Measurements from ENCODE around the gene MISP. TPM values are rescaled to one million over a fixed set of nuclear protein-coding genes. Genes with fewer than 3 reads are reported as not detected.
"Not testable (repeated sequence)": the region's sequence is repeated elsewhere in the genome, so short reads cannot be mapped to it uniquely, and the experiment has no call there.

MISP gene, protein sequence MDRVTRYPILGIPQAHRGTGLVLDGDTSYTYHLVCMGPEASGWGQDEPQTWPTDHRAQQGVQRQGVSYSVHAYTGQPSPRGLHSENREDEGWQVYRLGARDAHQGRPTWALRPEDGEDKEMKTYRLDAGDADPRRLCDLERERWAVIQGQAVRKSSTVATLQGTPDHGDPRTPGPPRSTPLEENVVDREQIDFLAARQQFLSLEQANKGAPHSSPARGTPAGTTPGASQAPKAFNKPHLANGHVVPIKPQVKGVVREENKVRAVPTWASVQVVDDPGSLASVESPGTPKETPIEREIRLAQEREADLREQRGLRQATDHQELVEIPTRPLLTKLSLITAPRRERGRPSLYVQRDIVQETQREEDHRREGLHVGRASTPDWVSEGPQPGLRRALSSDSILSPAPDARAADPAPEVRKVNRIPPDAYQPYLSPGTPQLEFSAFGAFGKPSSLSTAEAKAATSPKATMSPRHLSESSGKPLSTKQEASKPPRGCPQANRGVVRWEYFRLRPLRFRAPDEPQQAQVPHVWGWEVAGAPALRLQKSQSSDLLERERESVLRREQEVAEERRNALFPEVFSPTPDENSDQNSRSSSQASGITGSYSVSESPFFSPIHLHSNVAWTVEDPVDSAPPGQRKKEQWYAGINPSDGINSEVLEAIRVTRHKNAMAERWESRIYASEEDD
- total RNA-seq = under 1 TPM in 1 of 2 donors, not detected in 1; 0.50 TPM

DNA sequence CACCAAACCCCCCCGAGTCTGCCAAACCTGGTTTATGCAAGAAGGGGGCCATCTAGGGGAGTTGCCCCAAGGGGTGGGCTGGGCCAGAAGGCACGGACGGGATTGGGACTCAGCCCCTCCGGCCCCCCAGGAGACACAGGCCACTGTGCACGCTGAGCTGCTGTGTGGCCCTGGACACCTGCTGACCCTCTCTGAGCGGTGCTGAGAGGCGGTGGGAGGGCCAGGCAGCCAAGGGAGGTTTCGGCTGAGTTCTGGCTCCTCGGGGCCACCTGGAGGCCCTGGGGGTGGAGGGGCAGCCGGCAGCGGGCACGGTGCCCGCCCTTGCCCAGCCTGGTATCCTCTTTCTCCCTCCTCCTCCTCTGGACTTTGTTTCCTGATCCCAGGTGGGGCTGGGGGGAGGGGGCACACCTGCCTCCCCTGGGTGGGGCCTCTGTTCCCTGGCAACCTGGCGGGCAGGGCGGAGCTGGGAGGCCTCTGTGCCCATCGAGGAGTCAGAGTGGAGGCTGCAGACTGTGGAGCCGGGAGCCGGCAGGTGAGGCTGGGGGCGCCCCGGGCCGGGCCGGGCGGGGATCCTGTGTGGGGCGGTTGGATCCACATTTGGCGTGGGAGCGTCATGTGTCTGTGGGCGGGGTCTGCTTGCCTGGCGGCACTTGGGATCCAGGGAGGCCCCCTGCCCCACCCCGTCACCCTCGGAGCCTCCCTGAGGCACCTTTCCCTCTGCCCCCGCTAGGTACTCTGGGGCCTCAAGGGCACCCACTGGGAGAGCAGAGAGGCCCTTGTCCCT is at the start of gene MISP:
MISP (plus strand) TSS at position 473 of the 784 bp plus-strand sequence. CDS start 5,835 bp downstream, outside the sequence.
- no peaks in the 10 kb centered on the region for H3K36me3 Mint-ChIP-seq

DNA sequence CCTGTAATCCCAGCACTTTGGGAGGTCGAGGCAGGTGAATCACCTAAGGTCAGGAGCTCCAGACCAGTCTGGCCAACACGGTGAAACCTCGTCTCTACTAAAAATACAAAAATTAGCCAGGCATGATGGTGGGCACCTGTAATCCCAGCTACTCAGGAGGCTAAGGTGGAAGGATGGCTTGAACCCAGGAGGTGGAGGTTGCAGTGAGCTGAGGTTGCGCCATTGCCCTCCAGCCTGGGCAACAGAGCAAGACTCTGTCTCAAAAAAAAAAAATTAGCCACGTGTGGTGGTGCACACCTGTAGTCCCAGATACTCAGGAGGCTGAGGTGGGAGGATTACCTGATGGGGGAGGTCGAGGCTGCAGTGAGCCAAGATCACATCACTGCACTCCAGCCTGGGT is 48.1 kb upstream of the MISP start:
- not testable (repeated sequence) for H3K36me3 Mint-ChIP-seq; ATAC-seq; DNase-seq (ENCODE audit: low spot score in 2 of 2); H3K9me3 Mint-ChIP-seq
- peak overlapping the region in 1 of 2 donors; percentile 25 for H3K27ac Mint-ChIP-seq

More for the DNA sequence above, at the start of gene MISP:
- Mint-ChIP-seq H3K27ac (no peak within 1 kb of the TSS), H3K9me3 (no peaks in the 10 kb centered on the region)
- ATAC-seq (no peak), DNase-seq (ENCODE audit: low spot score in 2 of 2) (no peak)

DNA sequence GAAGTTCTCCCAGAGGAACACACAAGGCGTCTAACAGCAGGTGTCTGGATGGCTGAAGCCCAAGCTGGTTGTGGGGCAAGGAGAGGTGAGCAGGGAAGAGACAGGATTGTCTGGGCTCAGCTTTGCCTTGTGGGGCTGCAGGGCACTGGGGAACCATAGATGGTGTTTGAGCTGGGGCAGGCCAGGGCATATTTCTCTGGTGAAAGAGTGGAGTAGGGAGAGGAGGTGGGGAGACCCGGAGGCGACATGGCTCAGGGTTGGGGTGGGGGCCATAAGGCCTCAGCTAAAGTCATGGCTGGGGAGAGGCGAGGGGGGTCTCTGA is 47.6 kb upstream of the MISP start:
- no peaks in the 10 kb centered on the region for H3K9me3 Mint-ChIP-seq
- DNase-seq (ENCODE audit: low spot score in 2 of 2) (no peak), ATAC-seq (no peak)
- H3K36me3 Mint-ChIP-seq = peaks cover 0 to 5% of the 10 kb centered on the region in 2 donors
- no peak overlapping the region for H3K27ac Mint-ChIP-seq

DNA sequence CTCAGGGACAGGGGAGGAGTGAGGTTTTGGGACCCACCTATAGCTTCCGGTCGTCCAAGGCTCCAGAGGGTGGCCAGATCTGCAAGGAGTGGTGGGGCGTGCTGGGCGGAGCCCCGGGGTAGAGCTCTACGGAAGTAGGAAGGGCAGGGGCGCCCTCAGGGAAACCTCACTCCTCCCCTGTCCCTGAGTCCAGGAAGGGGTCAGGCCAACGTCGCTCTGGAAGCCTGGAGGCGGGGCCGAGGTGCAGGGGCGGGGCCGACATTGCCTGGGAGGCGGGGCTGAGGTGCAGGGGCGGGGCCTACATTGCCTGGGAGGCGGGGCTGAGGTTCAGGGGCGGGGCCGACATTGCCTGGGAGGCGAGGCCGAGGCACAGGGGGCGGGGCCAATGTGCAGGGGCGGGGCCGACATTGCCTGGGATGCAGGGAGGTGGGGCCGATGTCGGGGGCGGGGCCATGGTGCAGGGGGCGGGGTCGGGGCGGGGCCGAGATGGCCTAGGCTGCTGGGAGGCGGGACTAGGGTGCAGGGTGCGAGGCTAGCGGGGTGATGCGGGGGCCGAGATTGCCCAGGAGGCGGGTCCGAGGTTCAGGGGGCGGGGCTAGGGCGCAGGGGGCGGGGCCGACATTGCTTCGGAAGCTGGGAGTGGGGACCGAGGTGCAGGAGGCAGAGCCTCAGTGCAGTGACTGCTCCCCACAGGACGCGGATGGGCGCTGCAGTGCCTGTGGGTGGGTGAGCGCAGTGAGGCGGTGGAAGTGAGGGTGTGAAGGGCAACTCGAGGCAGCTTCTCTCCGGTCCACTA is 47.1 kb upstream of the MISP start:
- Mint-ChIP-seq H3K36me3 (peaks cover 0 to 5% of the 10 kb centered on the region in 2 donors), H3K27ac (no peak overlapping the region), H3K9me3 (no peaks in the 10 kb centered on the region)
- DNase-seq (ENCODE audit: low spot score in 2 of 2) (peak; percentile 61 to 71), ATAC-seq (peak; percentile 76 to 79)

DNA sequence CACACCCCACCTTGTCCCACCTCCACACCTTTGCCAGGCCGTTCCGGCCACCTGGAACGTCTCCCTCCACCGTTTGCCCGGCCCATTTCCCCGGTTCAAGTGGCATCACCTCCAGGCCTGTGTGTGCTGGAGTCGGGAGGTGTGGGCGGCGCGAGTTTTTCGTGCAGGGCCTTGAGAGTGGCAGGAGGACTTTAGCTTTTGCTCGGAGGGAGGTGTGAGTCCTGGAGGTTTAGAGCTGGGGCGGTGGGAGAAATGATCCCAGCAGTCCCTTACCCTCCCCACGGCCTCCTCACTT is 46.5 kb upstream of the MISP start:
- no peaks in the 10 kb centered on the region for H3K9me3 Mint-ChIP-seq
- DNase-seq (ENCODE audit: low spot score in 2 of 2) (no peak), ATAC-seq (peak in 1 of 2 donors; percentile 3)
- peaks cover 0 to 5% of the 10 kb centered on the region in 2 donors for H3K36me3 Mint-ChIP-seq
- no peak overlapping the region for H3K27ac Mint-ChIP-seq

DNA sequence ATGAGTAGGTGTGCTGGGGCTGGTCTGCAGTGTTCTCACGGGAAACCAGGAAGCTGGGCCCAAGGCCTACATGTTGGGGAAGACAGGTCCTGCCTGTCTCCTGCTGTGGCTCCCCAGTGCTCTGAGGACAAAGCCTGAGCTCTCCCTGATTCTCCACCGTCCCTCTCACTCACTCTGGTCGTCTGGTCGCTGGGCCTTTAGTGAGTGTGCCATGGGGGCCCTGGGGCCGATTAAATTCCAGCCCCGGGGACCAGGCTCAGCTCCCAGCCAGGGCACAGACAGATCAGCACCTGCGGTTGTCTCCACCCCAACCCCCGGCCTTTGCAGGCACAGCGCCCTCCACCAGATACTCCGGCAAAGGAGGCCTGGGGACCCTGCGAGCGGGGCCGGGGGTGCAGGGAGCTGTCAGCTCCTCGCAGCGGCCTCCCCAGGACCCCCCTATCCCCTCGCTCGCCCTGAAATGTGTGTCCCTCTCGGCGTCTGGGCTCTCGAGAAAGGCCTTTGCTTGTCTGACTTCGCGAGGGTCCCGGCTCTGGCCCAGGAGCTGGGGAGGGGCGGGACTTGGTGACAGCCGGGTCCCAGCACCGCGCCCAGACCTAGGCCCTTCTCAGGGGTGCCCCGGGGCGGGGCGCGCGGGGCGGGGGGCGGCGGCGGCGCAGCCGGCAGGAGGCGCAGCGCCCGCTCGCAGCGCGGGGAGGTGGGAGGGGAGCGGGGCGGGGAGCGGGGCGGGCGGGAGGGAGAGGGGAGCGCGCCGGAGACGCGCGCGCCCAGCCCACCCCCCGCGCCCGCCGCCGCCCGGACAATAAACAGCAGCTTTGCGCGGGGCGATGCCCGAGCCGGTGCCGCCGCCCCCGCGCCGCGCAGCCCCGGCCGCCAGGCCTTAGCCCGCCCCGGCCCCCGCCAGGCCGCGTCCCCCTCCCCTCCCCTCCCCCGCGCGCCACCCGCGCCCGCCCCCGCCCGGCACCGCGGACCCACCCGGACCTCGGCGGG is 42.5 kb upstream of the MISP start, which contains the start of gene PALM:
PALM (plus strand) TSS at position 782 of the 990 bp plus-strand sequence. CDS start 212 bp downstream, outside the sequence.
- H3K36me3 Mint-ChIP-seq = peaks cover 0 to 5% of the 10 kb centered on the region in 2 donors
- no peak within 1 kb of the TSS for H3K27ac Mint-ChIP-seq
- no peaks in the 10 kb centered on the region for H3K9me3 Mint-ChIP-seq
- ATAC-seq (peak in 1 of 2 donors; percentile 17), DNase-seq (ENCODE audit: low spot score in 2 of 2) (no peak)

DNA sequence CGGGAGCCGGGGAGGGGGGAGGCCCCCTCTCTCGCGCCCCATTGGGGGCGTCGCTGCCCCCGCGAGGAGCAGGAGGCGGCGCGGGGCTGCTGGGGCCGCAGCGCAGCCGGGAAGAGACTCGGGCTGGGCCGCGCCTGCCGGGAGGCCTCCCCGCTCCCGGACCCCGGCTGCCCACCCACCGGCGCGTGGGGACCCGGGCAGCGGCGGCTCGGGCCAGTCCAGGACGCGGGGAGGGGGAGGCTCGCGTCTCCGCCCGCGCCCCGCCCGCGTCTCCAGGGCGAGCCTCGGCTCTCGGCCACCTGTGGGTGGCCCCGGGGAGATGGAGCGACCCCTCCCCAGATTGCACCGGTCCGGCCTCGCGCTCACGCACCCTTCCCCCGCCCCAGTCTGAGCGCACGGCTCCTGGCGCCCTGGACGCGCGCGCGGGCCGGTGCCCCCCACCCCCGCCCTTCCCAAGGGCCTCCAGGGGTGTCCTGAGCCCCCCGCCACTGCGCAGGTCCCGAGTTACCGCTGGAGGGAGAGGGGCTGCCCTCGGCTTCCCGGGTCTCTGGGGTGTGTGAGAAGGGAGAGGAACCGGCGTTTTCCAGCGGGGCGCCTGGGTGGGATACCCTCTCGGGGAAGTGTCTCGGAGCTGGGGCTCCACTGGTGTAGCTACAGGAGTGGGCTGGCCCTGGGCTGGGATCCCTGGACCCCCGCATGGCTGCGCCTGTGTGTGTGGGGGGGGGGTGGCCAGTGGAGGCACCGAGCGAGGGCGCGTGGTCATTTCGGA is 41.5 kb upstream of the MISP start:
- ATAC-seq = no peak
- H3K9me3 Mint-ChIP-seq = no peaks in the 10 kb centered on the region
- peaks cover 0 to 5% of the 10 kb centered on the region in 2 donors for H3K36me3 Mint-ChIP-seq
- no peak for DNase-seq (ENCODE audit: low spot score in 2 of 2)
- H3K27ac Mint-ChIP-seq = no peak overlapping the region

DNA sequence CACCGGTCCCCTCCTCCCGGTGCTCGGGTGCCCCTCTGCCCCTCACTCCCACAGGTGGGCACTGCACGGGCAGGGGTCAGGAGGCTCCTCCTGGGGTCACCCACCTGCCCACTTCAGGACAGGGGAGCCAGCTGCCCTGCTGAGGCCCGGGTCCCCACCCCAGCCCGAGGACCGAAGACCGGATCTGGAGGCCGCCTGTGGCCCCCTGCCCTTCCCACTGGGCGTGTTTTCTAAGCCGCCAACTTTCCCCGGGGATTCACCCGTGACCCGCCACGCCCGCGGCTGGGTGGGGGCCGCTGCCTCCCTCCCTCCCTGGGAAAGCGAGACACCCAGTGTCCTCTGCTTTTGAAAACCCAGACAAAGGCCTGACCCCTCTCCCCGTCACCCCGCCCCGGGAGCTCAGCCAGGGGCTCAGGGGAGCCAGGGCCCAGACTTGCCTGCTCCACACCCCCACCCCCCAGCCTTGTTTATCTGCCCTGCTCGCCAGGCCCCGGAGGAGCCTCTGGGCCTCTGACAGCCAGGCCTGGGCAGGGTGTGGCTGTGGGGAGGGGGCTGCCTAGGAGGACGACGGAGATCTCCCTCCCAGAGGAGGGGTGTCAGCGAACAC is 40.8 kb upstream of the MISP start:
- Mint-ChIP-seq H3K36me3 (peaks cover 0 to 5% of the 10 kb centered on the region in 2 donors), H3K9me3 (no peaks in the 10 kb centered on the region), H3K27ac (no peak overlapping the region)
- DNase-seq (ENCODE audit: low spot score in 2 of 2) = no peak
- no peak for ATAC-seq

DNA sequence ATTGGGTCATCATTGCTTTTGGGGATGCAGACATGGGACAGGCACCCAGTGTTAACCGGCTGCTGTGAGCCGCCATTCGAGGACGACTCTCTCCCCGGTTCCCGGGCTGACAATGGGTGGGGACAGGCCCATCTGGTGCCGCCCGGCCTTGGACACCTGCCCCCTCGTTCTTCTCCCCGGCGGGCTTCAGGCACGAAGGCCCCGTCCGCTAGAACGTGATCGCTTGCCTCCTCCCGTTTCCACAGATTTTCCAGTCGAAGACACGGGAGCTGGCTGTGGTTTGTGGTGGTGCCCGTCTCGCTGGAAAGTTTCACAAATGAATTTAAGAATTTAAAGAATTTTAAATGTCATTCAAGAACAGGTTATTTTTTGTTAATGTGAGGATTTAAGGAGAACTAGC is 40.1 kb upstream of the MISP start:
- DNase-seq (ENCODE audit: low spot score in 2 of 2) (no peak), ATAC-seq (no peak)
- Mint-ChIP-seq H3K36me3 (peaks cover 7 to 12% of the 10 kb centered on the region in 2 donors), H3K9me3 (peaks cover 4 to 6% of the 10 kb centered on the region in 2 donors), H3K27ac (no peak overlapping the region)

DNA sequence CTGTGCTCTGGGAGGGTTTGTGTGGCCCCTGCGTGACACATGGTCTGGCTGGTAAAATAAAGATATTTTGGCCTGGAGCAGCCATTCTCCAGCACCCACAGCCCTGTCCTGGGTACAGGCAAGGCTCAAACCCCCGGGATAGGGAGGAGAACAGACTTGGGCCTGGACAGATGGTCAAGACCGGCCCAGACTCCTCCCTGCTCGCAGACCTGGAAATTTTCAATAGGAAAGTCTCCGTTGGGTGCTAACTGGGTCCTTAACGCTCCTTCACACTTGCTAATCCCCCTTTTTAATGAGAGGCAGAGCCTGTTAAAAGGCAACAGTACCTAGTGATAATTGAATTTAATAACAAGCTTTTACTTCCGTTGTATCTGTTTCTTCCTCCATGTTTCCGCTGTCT is 39.7 kb upstream of the MISP start:
- H3K27ac Mint-ChIP-seq = no peak overlapping the region
- peaks cover 4 to 8% of the 10 kb centered on the region in 2 donors for H3K9me3 Mint-ChIP-seq
- ATAC-seq (no peak), DNase-seq (ENCODE audit: low spot score in 2 of 2) (no peak)
- peaks cover 9 to 13% of the 10 kb centered on the region in 2 donors for H3K36me3 Mint-ChIP-seq

DNA sequence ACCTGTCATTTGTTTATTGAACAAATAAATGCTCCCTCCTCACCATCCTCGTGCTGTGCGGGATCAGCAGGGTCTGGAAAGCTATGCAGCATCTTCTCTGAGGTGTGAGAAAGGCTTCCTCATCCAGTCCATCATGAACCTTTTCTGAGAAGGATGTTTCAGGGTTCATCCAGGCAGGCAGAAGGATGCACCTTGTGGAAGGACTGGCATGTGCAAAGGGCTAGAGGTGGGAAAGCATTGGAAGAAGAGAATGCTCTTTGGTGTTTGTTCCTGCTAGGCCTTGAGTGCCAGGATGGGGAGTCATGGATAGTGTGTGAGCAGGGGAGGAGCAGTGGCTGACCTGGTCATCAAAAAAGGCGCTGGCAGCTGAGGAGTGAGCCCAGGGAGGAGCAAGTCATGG is 35.6 kb upstream of the MISP start:
- peaks cover 7 to 9% of the 10 kb centered on the region in 2 donors for H3K36me3 Mint-ChIP-seq
- ATAC-seq (no peak), DNase-seq (ENCODE audit: low spot score in 2 of 2) (no peak)
- H3K9me3 Mint-ChIP-seq = peaks cover 4 to 8% of the 10 kb centered on the region in 2 donors
- no peak overlapping the region for H3K27ac Mint-ChIP-seq

DNA sequence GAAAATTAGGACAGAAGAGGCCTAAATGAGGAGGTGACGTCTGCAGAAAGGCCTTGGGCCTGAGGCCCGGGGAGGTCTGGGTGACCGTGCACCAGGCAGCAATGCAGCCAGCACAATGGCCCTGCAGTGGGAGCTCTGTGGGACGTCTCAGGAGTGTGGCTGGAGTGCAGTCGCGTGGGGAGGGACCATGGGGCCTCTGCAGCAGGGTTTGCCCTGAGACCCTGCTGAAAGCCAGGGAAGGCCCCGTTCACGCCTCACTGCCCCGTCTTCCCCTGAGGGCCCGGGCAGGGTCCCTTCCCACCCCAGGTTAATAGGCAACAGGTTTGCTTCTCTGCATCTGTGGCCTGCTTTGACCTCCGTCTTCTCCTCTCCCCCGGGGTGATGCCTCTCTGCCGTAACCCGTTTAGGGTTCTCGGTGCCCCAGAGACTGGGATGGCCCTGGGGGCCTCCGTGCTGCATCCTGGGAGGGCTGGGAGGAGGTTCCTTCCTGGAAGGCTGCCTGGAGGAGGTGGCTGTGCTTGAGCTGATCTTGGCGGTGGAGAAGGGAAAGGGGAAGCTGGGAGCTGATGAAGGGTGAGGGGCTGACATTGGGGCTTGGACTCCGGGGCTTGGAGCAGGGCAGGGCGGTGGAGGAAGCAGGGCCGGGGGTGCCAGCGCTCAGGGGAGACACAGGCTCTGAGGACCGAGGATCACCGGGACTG is 32.5 kb upstream of the MISP start:
- ATAC-seq (no peak), DNase-seq (ENCODE audit: low spot score in 2 of 2) (no peak)
- H3K9me3 Mint-ChIP-seq = peaks cover 4 to 8% of the 10 kb centered on the region in 2 donors
- H3K27ac Mint-ChIP-seq = no peak overlapping the region
- peaks cover 7 to 9% of the 10 kb centered on the region in 2 donors for H3K36me3 Mint-ChIP-seq

DNA sequence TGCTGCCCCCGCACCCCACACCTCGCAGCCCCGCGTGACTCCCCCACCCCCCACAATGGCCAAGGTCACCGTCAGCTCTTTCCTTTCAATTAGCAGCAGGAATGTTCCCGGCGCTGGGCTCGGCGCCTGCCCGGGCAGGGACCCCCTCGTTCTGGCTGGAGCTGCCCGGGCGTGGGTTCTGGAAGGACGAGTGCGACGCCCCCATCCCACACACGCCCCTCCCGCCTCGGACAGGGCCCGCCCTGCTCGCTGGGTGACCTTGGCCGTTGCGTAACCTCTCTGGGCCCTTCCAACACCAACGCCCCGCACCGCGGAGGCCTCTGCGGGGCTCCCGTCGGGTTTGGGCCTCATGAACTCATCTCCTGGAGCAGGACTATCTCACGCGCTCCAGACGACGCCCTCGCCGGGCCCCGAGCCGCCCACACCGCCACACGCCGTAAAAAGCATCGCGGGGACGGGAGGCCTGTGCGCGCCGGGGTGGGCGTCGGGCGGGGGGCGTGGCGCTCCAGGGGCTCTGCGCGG is 31.9 kb upstream of the MISP start:
- no peak for ATAC-seq
- no peak overlapping the region for H3K27ac Mint-ChIP-seq
- H3K36me3 Mint-ChIP-seq = peaks cover 7 to 9% of the 10 kb centered on the region in 2 donors
- peaks cover 4 to 8% of the 10 kb centered on the region in 2 donors for H3K9me3 Mint-ChIP-seq
- no peak for DNase-seq (ENCODE audit: low spot score in 2 of 2)
